KMS-11 (cell line): ENCODE measurements around the gene CALML3.

Source experiments
- H2AFZ ChIP-seq: fragments of 200-600 bp; sonication (generic); 2 replicates; pipeline ENCODE4 v1.6.1; 2016; ENCODE audit warnings: antibody characterized with exemption, mixed run types, low read depth
- H3K27ac ChIP-seq: fragments of 200-600 bp; sonication (generic); 2 replicates; pipeline ENCODE4 v1.6.1; 2016; ENCODE audit warnings: mild to moderate bottlenecking, mixed run types
- H3K27me3 ChIP-seq: fragments of 200-600 bp; sonication (generic); 2 replicates; pipeline ENCODE4 v1.6.1; 2017; ENCODE audit warnings: mild to moderate bottlenecking, low read depth, mixed run types, moderate library complexity; ENCODE audit not compliant: insufficient read depth
- H3K36me3 ChIP-seq: fragments of 200-600 bp; sonication (generic); 2 replicates; pipeline ENCODE4 v1.6.1; 2017; ENCODE audit warnings: mild to moderate bottlenecking, mixed run types; ENCODE audit not compliant: insufficient read depth
- H3K4me1 ChIP-seq: fragments of 200-600 bp; sonication (generic); 2 replicates; pipeline ENCODE4 v1.6.1; 2016; ENCODE audit warnings: mild to moderate bottlenecking, low read depth, mixed run types; ENCODE audit not compliant: poor library complexity, severe bottlenecking
- H3K4me2 ChIP-seq: fragments of 200-600 bp; sonication (generic); 2 replicates; pipeline ENCODE4 v1.7.0; 2016; ENCODE audit warnings: mild to moderate bottlenecking, mixed run types
- H3K4me3 ChIP-seq: fragments of 200-600 bp; sonication (generic); IDR thresholded peaks from 2 replicates; pipeline ENCODE4 v1.6.1; 2017; ENCODE audit warnings: low read depth, low read length, mixed read lengths; ENCODE audit not compliant: insufficient read depth
- H3K79me2 ChIP-seq: fragments of 200-600 bp; sonication (generic); 2 replicates; pipeline ENCODE4 v1.6.1; 2016; ENCODE audit warnings: low read depth, mixed run types; ENCODE audit not compliant: insufficient read depth
- H3K9ac ChIP-seq: fragments of 200-600 bp; sonication (generic); 2 replicates; pipeline ENCODE4 v1.6.1; 2016; ENCODE audit warnings: mild to moderate bottlenecking, mixed run types
- H4K20me1 ChIP-seq: fragments of 200-600 bp; sonication (generic); 2 replicates; pipeline ENCODE4 v1.6.1; 2016; ENCODE audit warnings: mild to moderate bottlenecking, mixed run types; ENCODE audit not compliant: insufficient read depth
- TF ChIP-seq, protein P1 (sequence below): fragments of 200-600 bp; sonication (generic); conservative IDR thresholded peaks from 2 replicates; pipeline ENCODE4 v1.6.1; 2017; ENCODE audit warnings: low read depth, mild to moderate bottlenecking, antibody characterized with exemption, low read length, moderate library complexity, mixed read lengths

Gene CALML3

DNA sequence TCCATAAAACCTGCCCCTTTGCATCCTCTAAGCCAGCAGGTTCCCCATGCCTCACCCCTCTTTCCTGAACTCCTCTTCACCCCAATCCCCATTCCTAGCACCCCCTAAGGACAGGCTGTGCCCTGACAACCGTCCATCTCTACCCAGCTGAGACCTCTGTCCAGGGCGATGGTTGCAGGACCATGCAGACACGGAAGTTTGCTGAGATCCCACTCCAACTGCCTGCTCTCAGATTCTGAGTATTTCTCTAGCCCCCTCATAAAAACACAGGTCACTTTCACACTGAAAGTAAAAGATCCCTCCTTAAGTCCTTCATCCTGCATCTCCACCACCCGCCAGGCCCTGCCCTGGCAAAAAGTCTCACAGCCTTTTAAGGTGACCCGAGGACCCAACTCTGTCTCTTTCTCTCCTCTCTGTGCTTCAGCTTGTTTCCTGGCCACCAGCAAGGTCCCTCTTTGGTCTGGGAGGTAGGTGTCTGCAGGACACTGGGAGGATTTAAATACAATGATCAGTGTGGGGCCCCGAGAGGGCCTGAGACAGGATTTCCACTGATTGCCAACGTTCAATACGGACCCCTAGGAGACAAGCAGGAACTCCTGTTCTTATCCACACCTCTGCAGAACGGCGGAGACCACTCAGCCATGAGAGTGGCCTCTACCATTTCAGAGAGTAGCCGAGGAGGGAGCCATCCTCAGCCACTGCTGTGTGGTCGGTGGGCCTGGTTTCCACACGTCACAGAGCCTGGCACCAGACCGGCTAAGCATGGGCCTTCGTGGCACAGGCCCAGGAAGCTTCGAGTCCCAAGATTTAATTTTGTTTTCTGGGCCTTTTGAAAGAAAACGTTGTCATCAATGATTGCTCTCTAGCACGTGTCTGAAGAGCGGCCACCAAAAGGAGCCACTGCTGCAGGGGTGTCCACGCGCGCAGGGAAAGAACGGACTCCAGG, 27.9 kb downstream of the CALML3 start:
- Histone ChIP-seq H3K27me3 (no peaks in the 10 kb centered on the region), H3K27ac (no peak overlapping the region), H3K9ac (no peak overlapping the region), H3K4me1 (peaks cover 18% of the 10 kb centered on the region), H3K4me2 (peak overlapping the region; percentile 5; the same call in 1 of the 2 replicates), H2AFZ (peak overlapping the region; percentile 5; the same call in 1 of the 2 replicates), H3K36me3 (no peaks in the 10 kb centered on the region), H4K20me1 (no peaks in the 10 kb centered on the region), H3K79me2 (no peaks in the 10 kb centered on the region), H3K4me3 (no peak overlapping the region)
- TF ChIP-seq, protein P1, sequence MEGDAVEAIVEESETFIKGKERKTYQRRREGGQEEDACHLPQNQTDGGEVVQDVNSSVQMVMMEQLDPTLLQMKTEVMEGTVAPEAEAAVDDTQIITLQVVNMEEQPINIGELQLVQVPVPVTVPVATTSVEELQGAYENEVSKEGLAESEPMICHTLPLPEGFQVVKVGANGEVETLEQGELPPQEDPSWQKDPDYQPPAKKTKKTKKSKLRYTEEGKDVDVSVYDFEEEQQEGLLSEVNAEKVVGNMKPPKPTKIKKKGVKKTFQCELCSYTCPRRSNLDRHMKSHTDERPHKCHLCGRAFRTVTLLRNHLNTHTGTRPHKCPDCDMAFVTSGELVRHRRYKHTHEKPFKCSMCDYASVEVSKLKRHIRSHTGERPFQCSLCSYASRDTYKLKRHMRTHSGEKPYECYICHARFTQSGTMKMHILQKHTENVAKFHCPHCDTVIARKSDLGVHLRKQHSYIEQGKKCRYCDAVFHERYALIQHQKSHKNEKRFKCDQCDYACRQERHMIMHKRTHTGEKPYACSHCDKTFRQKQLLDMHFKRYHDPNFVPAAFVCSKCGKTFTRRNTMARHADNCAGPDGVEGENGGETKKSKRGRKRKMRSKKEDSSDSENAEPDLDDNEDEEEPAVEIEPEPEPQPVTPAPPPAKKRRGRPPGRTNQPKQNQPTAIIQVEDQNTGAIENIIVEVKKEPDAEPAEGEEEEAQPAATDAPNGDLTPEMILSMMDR: no peak

DNA sequence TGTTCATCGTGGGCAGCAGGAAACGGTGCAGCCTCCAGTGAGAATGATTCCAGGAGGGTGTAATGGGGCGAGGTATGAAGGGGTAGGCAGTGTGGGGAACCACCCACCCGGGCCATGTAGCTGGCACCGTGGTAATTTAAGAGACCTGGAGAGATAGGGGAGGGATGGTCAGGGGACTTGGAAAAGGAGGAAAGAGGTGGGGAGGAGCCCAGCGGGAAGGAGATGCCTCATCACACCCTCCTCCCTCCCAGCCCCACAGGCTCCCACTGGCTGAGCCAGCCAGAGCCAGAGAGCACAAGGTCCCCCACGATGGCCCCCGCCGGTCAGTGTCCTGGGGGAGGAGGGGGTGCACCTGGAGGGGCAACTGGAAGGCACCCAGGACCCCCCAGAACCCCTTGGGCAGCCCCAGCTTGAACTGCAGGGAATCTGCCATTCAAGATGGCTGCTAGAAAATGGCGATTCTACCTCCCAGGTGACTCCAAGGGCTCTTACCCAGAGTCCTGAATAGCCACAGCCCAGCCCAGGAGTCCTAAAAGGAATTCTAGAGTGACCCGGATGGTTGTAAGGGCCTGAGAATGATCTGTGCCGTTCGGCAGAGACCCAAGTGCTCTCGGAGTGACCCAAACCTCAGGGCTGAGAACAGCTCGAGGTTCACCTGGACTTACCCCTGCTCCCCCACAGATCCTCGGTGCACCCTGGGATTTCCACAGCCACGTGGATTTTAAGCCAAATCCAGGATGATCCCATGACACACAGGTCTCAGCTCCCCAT, 28.8 kb downstream of the CALML3 start:
- H3K9ac ChIP-seq: no peak overlapping the region
- H3K4me3 ChIP-seq: no peak overlapping the region
- H3K27me3 ChIP-seq: no peaks in the 10 kb centered on the region
- H3K36me3 ChIP-seq: no peaks in the 10 kb centered on the region
- H3K79me2 ChIP-seq: no peaks in the 10 kb centered on the region
- H4K20me1 ChIP-seq: no peaks in the 10 kb centered on the region
- H3K4me1 ChIP-seq: peaks cover 18% of the 10 kb centered on the region
- no peak overlapping the region for H3K27ac ChIP-seq
- TF ChIP-seq, protein P1: no peak
- H2AFZ ChIP-seq: no peak overlapping the region; the same call in 1 of the 2 replicates
- H3K4me2 ChIP-seq: no peak overlapping the region

DNA sequence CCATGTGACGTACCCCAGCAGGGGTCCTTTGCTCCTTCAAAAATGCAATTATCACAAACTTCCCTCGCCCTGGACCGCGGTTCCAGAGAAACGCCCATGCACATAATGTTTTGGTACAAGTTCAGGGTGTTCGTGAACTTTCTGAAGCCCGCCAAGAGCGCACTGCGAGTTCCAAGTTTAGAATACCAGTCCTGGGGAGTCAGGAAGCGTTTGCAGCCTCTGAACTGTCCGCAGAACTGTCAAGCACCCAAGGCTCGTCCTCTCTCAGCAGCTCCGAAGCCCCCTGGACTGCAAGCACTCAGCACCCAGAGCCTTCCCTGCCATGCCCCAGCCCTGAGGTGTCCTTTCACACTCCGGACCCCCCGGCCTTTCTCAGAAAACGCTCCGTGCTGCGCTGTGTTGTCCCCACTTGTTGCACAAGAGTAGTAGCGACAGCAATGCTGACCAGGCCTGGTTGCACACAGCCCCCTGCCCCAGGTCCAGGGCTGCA, 30.3 kb downstream of the CALML3 start:
- TF ChIP-seq, protein P1: no peak
- no peaks in the 10 kb centered on the region for H3K79me2 ChIP-seq
- no peaks in the 10 kb centered on the region for H4K20me1 ChIP-seq
- no peak overlapping the region for H3K4me3 ChIP-seq
- H3K27me3 ChIP-seq: no peaks in the 10 kb centered on the region; the same call in 1 of the 2 replicates
- no peak overlapping the region for H2AFZ ChIP-seq
- no peak overlapping the region for H3K27ac ChIP-seq
- H3K9ac ChIP-seq: no peak overlapping the region
- peaks cover 18% of the 10 kb centered on the region for H3K4me1 ChIP-seq
- H3K36me3 ChIP-seq: no peaks in the 10 kb centered on the region
- no peak overlapping the region for H3K4me2 ChIP-seq

GRCh38 chr10:5555881-5556280, 31.1 kb downstream of the CALML3 start:
- Histone ChIP-seq H3K9ac (no peak overlapping the region), H3K27ac (no peak overlapping the region), H4K20me1 (no peaks in the 10 kb centered on the region), H3K4me3 (no peak overlapping the region), H3K4me2 (no peak overlapping the region), H2AFZ (no peak overlapping the region), H3K79me2 (no peaks in the 10 kb centered on the region), H3K4me1 (peaks cover 18% of the 10 kb centered on the region), H3K36me3 (no peaks in the 10 kb centered on the region), H3K27me3 (no peaks in the 10 kb centered on the region; the same call in 1 of the 2 replicates)
- TF ChIP-seq, protein P1: no peak
